GM12875 (cell line): ENCODE measurements around the gene NBPF1.
"Not testable (repeated sequence)": the region's sequence is repeated elsewhere in the genome, so short reads cannot be mapped to it uniquely, and the experiment has no call there.

ENCODE experiments used
- H3K4me3 ChIP-seq: one replicate; pipeline ENCODE4 v1.5.1; 2011; ENCODE audit warnings: low read depth, low read length, control low read depth

NBPF1 gene

GRCh38 chr1:16550212-16550918, 63.0 kb downstream of the NBPF1 start:
- H3K4me3 ChIP-seq, result not testable (repeated sequence)

DNA sequence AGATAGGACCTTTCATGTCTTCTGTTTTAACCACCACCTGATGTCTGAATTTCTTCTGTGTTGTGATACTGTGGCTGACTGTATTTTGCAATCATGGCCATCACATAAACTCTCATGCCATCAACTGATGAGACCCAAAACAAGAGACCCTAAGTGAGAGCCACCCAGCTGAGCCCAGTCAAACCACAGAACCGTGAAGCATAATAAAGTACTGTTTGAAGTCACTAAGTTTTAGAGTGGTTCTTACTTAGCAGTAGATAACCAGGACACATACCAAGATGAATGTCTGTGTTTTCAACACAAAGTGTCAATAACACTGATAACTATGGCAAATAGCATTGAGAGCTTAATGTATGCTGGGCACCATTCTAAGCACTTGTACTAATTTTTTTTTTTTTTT, 63.8 kb downstream of the NBPF1 start:
- not testable (repeated sequence) for H3K4me3 ChIP-seq

- H3K4me3 ChIP-seq, result not testable (repeated sequence)
These were observed 65.7 kb downstream of the NBPF1 start for GRCh38 chr1:16547502-16548241.

GRCh38 chr1:16545682-16546095, 67.7 kb downstream of the NBPF1 start:
- H3K4me3 ChIP-seq, result not testable (repeated sequence)

DNA sequence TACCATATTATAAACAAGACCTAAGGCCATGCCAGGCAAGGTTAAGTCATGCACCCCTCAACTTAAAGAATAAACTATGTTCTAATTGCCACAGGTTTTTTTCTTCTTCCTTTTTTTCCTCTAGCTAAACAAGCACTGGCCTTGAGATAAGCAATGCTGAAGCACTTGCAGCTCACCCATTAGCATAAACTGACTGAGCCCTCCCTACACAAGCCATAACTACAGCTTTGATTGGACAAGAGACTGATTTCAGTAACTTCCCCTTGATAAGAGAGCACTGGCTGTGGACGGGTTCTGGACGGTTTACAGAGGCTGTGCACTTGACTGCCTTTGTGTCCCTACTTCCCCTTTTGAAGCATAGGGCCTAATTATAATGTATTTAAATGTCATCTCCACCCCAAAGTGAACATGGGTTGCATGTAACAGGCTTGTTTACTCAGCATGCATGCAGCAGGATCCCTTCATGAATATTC, 72.9 kb downstream of the NBPF1 start:
- H3K4me3 ChIP-seq, result not testable (repeated sequence)

DNA sequence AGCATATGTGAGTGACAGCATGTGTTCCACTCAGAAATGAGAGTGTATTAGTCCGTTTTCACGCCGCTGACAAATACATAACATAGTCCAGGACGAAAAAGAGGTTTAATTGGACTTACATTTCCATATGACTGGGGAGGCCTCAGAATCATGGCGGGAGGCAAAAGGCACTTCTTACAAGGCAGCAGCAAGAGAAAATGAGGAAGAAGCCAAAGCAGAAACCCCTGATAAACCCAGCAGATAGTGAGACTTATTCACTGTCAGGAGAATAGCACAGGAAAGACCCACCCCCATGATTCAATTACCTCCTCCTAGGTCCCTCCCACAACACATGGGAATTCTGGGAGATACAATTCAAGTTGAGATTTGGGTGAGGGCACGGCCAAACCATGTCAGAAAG, 75.8 kb downstream of the NBPF1 start:
- not testable (repeated sequence) for H3K4me3 ChIP-seq

DNA sequence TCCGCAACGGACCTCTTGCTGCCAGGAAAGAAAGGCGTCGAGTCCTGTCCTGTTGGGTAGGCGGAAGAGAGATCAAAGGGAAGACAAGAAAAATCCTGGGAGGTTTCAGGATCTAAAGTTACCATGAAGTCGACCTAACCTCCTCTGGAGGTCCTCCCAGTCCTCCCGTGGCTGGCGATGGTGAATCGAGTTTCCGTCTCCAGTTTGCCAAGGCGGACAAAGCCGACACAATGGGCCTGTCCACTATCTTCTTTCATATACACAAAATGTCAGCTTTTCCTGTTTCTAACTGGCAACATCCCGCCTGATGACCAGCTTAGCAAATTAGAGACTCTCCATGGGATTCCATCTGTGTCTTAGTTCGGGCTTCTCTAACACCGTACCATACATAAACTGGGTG, 76.6 kb downstream of the NBPF1 start:
- not testable (repeated sequence) for H3K4me3 ChIP-seq

- not testable (repeated sequence) for H3K4me3 ChIP-seq
These were observed 77.5 kb downstream of the NBPF1 start for GRCh38 chr1:16535898-16536297.

DNA sequence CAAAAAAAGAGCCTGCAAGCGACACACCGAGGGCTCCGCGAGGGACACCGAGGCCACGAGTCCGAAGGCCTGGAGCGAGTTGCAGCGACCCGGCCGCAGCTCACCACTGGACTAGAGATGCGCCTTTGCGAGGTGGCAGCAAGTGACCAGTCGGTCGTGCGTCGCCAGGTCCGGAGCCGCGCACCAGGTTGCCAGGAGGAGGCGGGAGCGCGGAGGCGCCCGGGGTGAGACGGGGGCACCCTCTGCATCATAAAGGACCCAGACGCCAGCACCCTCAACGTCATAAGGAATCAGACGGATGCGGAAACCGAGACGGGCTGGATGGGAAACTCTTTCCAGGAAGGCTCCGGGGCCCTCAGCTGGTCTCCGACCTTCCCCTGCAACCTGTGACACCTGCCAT, 77.9 kb downstream of the NBPF1 start:
- not testable (repeated sequence) for H3K4me3 ChIP-seq

GRCh38 chr1:16534829-16535456, 78.4 kb downstream of the NBPF1 start:
- not testable (repeated sequence) for H3K4me3 ChIP-seq

- H3K4me3 ChIP-seq, result not testable (repeated sequence)
These were observed 79.0 kb downstream of the NBPF1 start for GRCh38 chr1:16534239-16534828.

- not testable (repeated sequence) for H3K4me3 ChIP-seq
These were observed 81.0 kb downstream of the NBPF1 start for GRCh38 chr1:16532235-16532991.

- not testable (repeated sequence) for H3K4me3 ChIP-seq
These were observed 85.0 kb downstream of the NBPF1 start for GRCh38 chr1:16528338-16528737.

GRCh38 chr1:16525769-16526168, 87.6 kb downstream of the NBPF1 start:
- H3K4me3 ChIP-seq, result not testable (repeated sequence)

DNA sequence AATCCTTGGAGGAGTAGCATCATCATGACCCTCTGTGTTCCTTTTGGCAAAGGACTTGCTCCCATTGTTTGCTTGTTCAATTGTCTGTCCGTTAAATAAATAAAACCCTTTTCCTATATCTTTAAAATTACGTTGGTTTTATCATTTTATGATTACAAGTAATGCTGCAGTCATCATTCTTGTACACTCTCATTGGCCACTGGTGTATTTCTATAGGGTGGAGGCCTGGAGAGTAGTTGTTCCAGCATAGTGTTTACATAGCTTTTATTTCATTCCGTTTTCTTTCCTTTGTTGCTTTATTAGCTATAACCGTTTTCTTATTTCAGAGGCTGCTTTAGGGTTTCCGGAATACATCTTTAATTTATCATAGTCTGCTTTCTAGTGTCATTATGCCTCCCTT, 91.7 kb downstream of the NBPF1 start:
- H3K4me3 ChIP-seq, result not testable (repeated sequence)
